ENCODE measurements around the gene DAAM2.

- TF ChIP-seq CTCF (IDR thresholded peaks at IDR 0.05; ENCODE audit: extremely low read depth in 1 of 2, insufficient read depth in 1 of 2, low read depth in 1 of 2, low read length in 2 of 2) (no peak), POLR2AphosphoS5 (IDR thresholded peaks at IDR 0.05; ENCODE audit: insufficient read depth, low read depth, low read length) (no peak), POLR2A (IDR thresholded peaks at IDR 0.05; ENCODE audit: low read depth, low read length) (no peak), FOS (IDR thresholded peaks at IDR 0.05; ENCODE audit: borderline replicate concordance, insufficient read depth, low read length) (no peak), EZH2 (IDR thresholded peaks at IDR 0.05; ENCODE audit: borderline replicate concordance, low read depth, low read length, severe bottlenecking) (no peak), MAX (IDR thresholded peaks at IDR 0.05; ENCODE audit: insufficient read depth, insufficient read length) (no peak), MYC (IDR thresholded peaks at IDR 0.05; ENCODE audit: low read depth, low read length) (no peak), JUN (IDR thresholded peaks at IDR 0.05; ENCODE audit: borderline replicate concordance, insufficient read depth, insufficient read length, low read depth) (no peak), GATA2 (IDR thresholded peaks at IDR 0.05; ENCODE audit: insufficient read depth, insufficient read length, low read depth, low read length) (no peak)
Measured at GRCh38 chr6:39941138-39941537, 149.0 kb downstream of the DAAM2 start.
